GM23338 (cell line): ENCODE measurements around the gene CACNB2. TPM values are rescaled to one million over a fixed set of nuclear protein-coding genes. Genes with fewer than 3 reads are reported as not detected.

Source experiments
- ATAC-seq: fragments of 200-7000 bp; cut with Tn5 transposase; 3 replicates; pipeline ENCODE4 v1.9.1; 2020
- DNase-seq: peaks from one replicate; pipeline ENCODE4 v3.0.0-alpha.2; 2015; ENCODE audit warnings: low spot score
- H2AFZ ChIP-seq: fragments of 200-600 bp; sonication (generic); 2 replicates; pipeline ENCODE4 v1.8.0; 2016; ENCODE audit warnings: antibody characterized with exemption, mild to moderate bottlenecking, moderate library complexity
- H3F3A ChIP-seq: fragments of 200-600 bp; sonication (generic); replicated peaks from 2 replicates; pipeline ENCODE4 v1.8.0; 2017; ENCODE audit warnings: antibody characterized with exemption, mixed run types, low read depth
- H3K27ac ChIP-seq: fragments of 200-600 bp; sonication (generic); 2 replicates; pipeline ENCODE4 v1.6.1; 2016; ENCODE audit warnings: low read depth
- H3K27me3 ChIP-seq: fragments of 200-600 bp; sonication (generic); 2 replicates; pipeline ENCODE4 v1.8.0; 2016; ENCODE audit warnings: mild to moderate bottlenecking, mixed run types, moderate library complexity; ENCODE audit not compliant: insufficient read depth
- H3K36me3 ChIP-seq: fragments of 200-600 bp; sonication (generic); 2 replicates; pipeline ENCODE4 v1.8.0; 2016; ENCODE audit warnings: mild to moderate bottlenecking; ENCODE audit not compliant: insufficient read depth
- H3K4me1 ChIP-seq: fragments of 200-600 bp; sonication (generic); 2 replicates; pipeline ENCODE4 v1.8.0; 2016; ENCODE audit warnings: mild to moderate bottlenecking, moderate library complexity; ENCODE audit not compliant: insufficient read depth
- H3K4me2 ChIP-seq: fragments of 200-600 bp; sonication (generic); 2 replicates; pipeline ENCODE4 v1.7.1; 2017; ENCODE audit warnings: mixed run types
- H3K4me3 ChIP-seq: fragments of 200-600 bp; sonication (generic); 2 replicates; pipeline ENCODE4 v1.6.1; 2016; ENCODE audit warnings: mixed run types
- H3K79me2 ChIP-seq: fragments of 200-600 bp; sonication (generic); replicated peaks from 2 replicates; pipeline ENCODE4 v1.8.0; 2017; ENCODE audit warnings: mild to moderate bottlenecking; ENCODE audit not compliant: insufficient read depth
- H3K9me2 ChIP-seq: fragments of 200-600 bp; sonication (generic); 2 replicates; pipeline ENCODE4 v1.8.0; 2017; ENCODE audit not compliant: insufficient read depth
- H4K20me1 ChIP-seq: fragments of 200-600 bp; sonication (generic); replicated peaks from 2 replicates; pipeline ENCODE4 v1.8.0; 2017; ENCODE audit warnings: mild to moderate bottlenecking; ENCODE audit not compliant: insufficient read depth
- H3K27ac Mint-ChIP-seq: 2 replicates; pipeline ENCODE4 v1.8.0; 2020; ENCODE audit warnings: inconsistent platforms, mild to moderate bottlenecking, moderate library complexity, mixed read lengths
- H3K27me3 Mint-ChIP-seq: 3 replicates; pipeline ENCODE4 v1.8.0; 2022; ENCODE audit warnings: low read depth, mild to moderate bottlenecking, moderate library complexity, mixed read lengths, inconsistent platforms; ENCODE audit not compliant: insufficient read depth, poor library complexity
- H3K36me3 Mint-ChIP-seq: 3 replicates; pipeline ENCODE4 v1.8.0; 2021; ENCODE audit warnings: low read depth, mild to moderate bottlenecking, inconsistent platforms, moderate library complexity, mixed read lengths
- H3K4me1 Mint-ChIP-seq: 3 replicates; pipeline ENCODE4 v1.8.0; 2020; ENCODE audit warnings: mild to moderate bottlenecking, inconsistent platforms, mixed read lengths
- H3K4me3 Mint-ChIP-seq: 3 replicates; pipeline ENCODE4 v1.8.0; 2021; ENCODE audit warnings: moderate library complexity, mild to moderate bottlenecking, inconsistent platforms, mixed read lengths
- H3K9me3 Mint-ChIP-seq: 3 replicates; pipeline ENCODE4 v1.8.0; 2020; ENCODE audit warnings: moderate library complexity, mild to moderate bottlenecking, inconsistent platforms, mixed read lengths
- CREB1 ChIP-seq: fragments of 250-450 bp; sonication (Bioruptor Pico); IDR thresholded peaks from 2 replicates; pipeline ENCODE4 v1.5.0; 2020; ENCODE audit warnings: low read depth, mild to moderate bottlenecking, moderate library complexity
- CTCF ChIP-seq, 2 experiments: fragments of 200-600 bp in 1 of 2; sonication (generic) in 1 of 2; conservative IDR thresholded peaks; 2 replicates each; pipeline versions ENCODE4 v1.5.1 to v1.6.1; 2016 to 2017; ENCODE audit warnings: antibody characterized with exemption in 2 of 2, low read depth in 2 of 2, mild to moderate bottlenecking in 2 of 2, moderate library complexity in 1 of 2
- ETS1 ChIP-seq: IDR thresholded peaks from 2 replicates; pipeline ENCODE4 v1.6.1; 2016; ENCODE audit warnings: antibody characterized with exemption
- EZH2 ChIP-seq: fragments of 200-600 bp; sonication (generic); IDR thresholded peaks from one replicate; pipeline ENCODE4 v1.8.0; 2017; ENCODE audit warnings: antibody characterized with exemption, mild to moderate bottlenecking, low read depth; ENCODE audit not compliant: unreplicated experiment
- EZH2phosphoT487 ChIP-seq: fragments of 200-600 bp; sonication (generic); IDR thresholded peaks from one replicate; pipeline ENCODE4 v1.8.1; 2018; ENCODE audit warnings: antibody characterized with exemption; ENCODE audit not compliant: unreplicated experiment
- JUNB ChIP-seq: IDR thresholded peaks from one replicate; pipeline ENCODE4 v1.6.1; 2016; ENCODE audit warnings: antibody characterized with exemption; ENCODE audit not compliant: unreplicated experiment
- NANOG ChIP-seq: IDR thresholded peaks from 2 replicates; pipeline ENCODE4 v1.6.1; 2016; ENCODE audit warnings: antibody characterized with exemption, borderline replicate concordance
- POLR2AphosphoS5 ChIP-seq: IDR thresholded peaks from 2 replicates; pipeline ENCODE4 v1.6.1; 2016; ENCODE audit warnings: antibody characterized with exemption, low read depth
- REST ChIP-seq: IDR thresholded peaks from one replicate; pipeline ENCODE4 v1.6.1; 2018; ENCODE audit warnings: antibody characterized with exemption; ENCODE audit not compliant: unreplicated experiment
- STAT1 ChIP-seq: IDR thresholded peaks from one replicate; pipeline ENCODE4 v1.6.1; 2016; ENCODE audit warnings: antibody characterized with exemption; ENCODE audit not compliant: unreplicated experiment
- ZNF114 ChIP-seq: fragments of 250-450 bp; sonication (Bioruptor Pico); IDR thresholded peaks from 2 replicates; pipeline ENCODE4 v1.5.0; 2020; ENCODE audit warnings: mild to moderate bottlenecking, moderate library complexity
- ZNF331 ChIP-seq: fragments of 250-450 bp; sonication (Bioruptor Pico); IDR thresholded peaks from 2 replicates; pipeline ENCODE4 v1.5.0; 2020; ENCODE audit warnings: low read depth, mild to moderate bottlenecking, moderate library complexity
- polyA plus RNA-seq: library from polyadenylated mRNA; unstranded; fragments of >200 nt; fragmentation: Nextera tagmentation; extraction: Ambion mirVana; gene quantifications from 2 replicates; pipeline ENCODE4 v1.2.1, GENCODE V29; 2016
- total RNA-seq: library from RNA; depleted of rRNA; stranded (reverse); fragments of >200 nt; shearing (Covaris generic); gene quantifications from 2 replicates; pipeline ENCODE4 v1.2.3, GENCODE V29; 2014

CACNB2 gene
- total and polyA plus RNA-seq, 2 experiments from 2014 or later: 5.0 to 5.9 TPM

GRCh38 chr10:18254086-18254485, 113.9 kb downstream of the CACNB2 start (continued):
- TF ChIP-seq REST: no peak
- no peak for TF ChIP-seq EZH2
- TF ChIP-seq ZNF114 (CRISPR knock-in tag): no peak
- TF ChIP-seq NANOG: no peak
- no peak for TF ChIP-seq JUNB

- Histone ChIP-seq H3K36me3 (no peaks in the 10 kb centered on the region), H3F3A (no peaks in the 10 kb centered on the region), H3K27ac (no peak overlapping the region), H3K4me1 (no peaks in the 10 kb centered on the region), H3K9me2 (no peaks in the 10 kb centered on the region), H4K20me1 (no peaks in the 10 kb centered on the region), H3K4me2 (no peak overlapping the region), H3K79me2 (no peaks in the 10 kb centered on the region), H2AFZ (no peak overlapping the region), H3K27me3 (no peaks in the 10 kb centered on the region), H3K4me3 (no peak overlapping the region)
- no peaks in the 10 kb centered on the region for H3K36me3 Mint-ChIP-seq
- ATAC-seq (no peak), DNase-seq (no peak)
- H3K9me3 Mint-ChIP-seq: no peaks in the 10 kb centered on the region
- H3K27me3 Mint-ChIP-seq: no peaks in the 10 kb centered on the region
- no peak overlapping the region for H3K4me3 Mint-ChIP-seq
- H3K4me1 Mint-ChIP-seq: no peaks in the 10 kb centered on the region
- TF ChIP-seq POLR2AphosphoS5: no peak
- TF ChIP-seq STAT1: no peak
- TF ChIP-seq NANOG: no peak
- TF ChIP-seq CREB1 (CRISPR knock-in tag): no peak
- no peak overlapping the region for H3K27ac Mint-ChIP-seq
These were observed 114.5 kb downstream of the CACNB2 start for GRCh38 chr10:18254692-18255091.

DNA sequence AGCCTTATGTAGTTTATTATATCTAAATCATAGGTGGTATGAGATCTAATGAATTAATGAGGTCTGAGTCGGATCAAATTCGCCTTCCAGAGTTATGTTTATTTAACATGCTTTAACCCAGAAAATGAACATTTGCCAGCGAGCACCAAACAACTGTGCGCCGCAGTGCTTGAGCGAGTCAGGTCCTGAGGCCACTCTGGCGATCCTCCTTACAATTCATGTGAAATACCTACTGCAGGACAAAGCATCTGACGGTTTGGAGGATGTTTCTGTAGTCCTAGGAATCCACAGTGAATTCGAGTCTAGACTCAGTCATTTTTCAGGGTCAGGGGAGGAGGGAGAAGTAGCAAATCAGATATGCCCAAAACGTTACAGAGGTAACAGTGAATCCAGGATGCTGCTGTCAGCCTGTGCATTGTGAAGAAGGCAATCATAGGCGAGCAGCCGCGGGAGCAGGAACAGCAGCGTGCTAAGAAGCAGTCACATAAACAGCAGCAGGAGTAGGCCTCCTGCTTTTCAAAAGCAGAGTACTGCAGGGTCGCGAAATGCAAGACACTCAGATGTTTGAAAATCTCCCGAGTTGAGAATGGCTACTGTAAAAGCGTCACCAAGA, 120.2 kb downstream of the CACNB2 start:
- Mint-ChIP-seq H3K4me3 (peak overlapping the region; percentile 24; the same call in 1 of the 3 replicates), H3K27me3 (no peaks in the 10 kb centered on the region), H3K4me1 (peaks cover 14% of the 10 kb centered on the region), H3K36me3 (no peaks in the 10 kb centered on the region; the same call in 2 of the 3 replicates), H3K9me3 (no peaks in the 10 kb centered on the region), H3K27ac (peak overlapping the region; percentile 38; the same call in 1 of the 2 replicates)
- Histone ChIP-seq H3F3A (0 out of 2 replicates have a peak, but pooled peaks cover 3% of the 10 kb centered on the region), H4K20me1 (no peaks in the 10 kb centered on the region), H3K4me1 (peaks cover 13% of the 10 kb centered on the region), H3K4me2 (peak overlapping the region; percentile 66), H3K27me3 (no peaks in the 10 kb centered on the region), H3K36me3 (no peaks in the 10 kb centered on the region), H3K27ac (0 out of 2 replicates have a peak overlapping the region, but pooled peaks have one; percentile 55), H3K79me2 (no peaks in the 10 kb centered on the region), H2AFZ (peak overlapping the region; percentile 90; the same call in 1 of the 2 replicates), H3K9me2 (no peaks in the 10 kb centered on the region), H3K4me3 (no peak overlapping the region)
- DNase-seq (peak; percentile 33), ATAC-seq (peak; percentile 84)
- TF ChIP-seq NANOG: no peak
- no peak for TF ChIP-seq CREB1 (CRISPR knock-in tag)
- TF ChIP-seq ETS1: no peak
- TF ChIP-seq CTCF (conservative IDR thresholded peaks at IDR 0.05; ENCODE audit: low read depth in 2 of 2): no peak
- no peak for TF ChIP-seq EZH2phosphoT487
- TF ChIP-seq REST: no peak
- no peak for TF ChIP-seq EZH2
- TF ChIP-seq ZNF331 (CRISPR knock-in tag): no peak
- no peak for TF ChIP-seq JUNB
